GM18907 (cell line): ENCODE data around the gene PRRT4.

Source experiments
- ATAC-seq: cut with Tn5 transposase; IDR thresholded peaks from one replicate; pipeline ENCODE4 v1.9.1; 2021; ENCODE audit warnings: mild to moderate bottlenecking, moderate library complexity; ENCODE audit not compliant: unreplicated experiment

Gene PRRT4

GRCh38 chr7:128350708-128351295, 10.7 kb downstream of the PRRT4 start:
- ATAC-seq: no peak

GRCh38 chr7:128349466-128349825, 12.0 kb downstream of the PRRT4 start:
- ATAC-seq: no peak

GRCh38 chr7:128347647-128348097, 13.8 kb downstream of the PRRT4 start:
- ATAC-seq: no peak

- no peak for ATAC-seq
Measured at GRCh38 chr7:128344431-128344774, 17.1 kb downstream of the PRRT4 start.

GRCh38 chr7:128343554-128344430, 17.7 kb downstream of the PRRT4 start, which contains the start of gene RBM28:
Gene RBM28 (minus strand): TSS chr7:128343908. CDS start chr7:128343793, 115 bp downstream.
- peak; percentile 94 for ATAC-seq

- ATAC-seq: no peak
Measured at GRCh38 chr7:128341733-128342132, 19.8 kb downstream of the PRRT4 start.

- no peak for ATAC-seq
Measured at GRCh38 chr7:128335730-128336129, 25.8 kb downstream of the PRRT4 start.

- ATAC-seq: no peak
Measured at GRCh38 chr7:128324368-128324680, 37.2 kb downstream of the PRRT4 start.

- ATAC-seq: no peak
Measured at GRCh38 chr7:128323459-128324367, 37.8 kb downstream of the PRRT4 start.

GRCh38 chr7:128323040-128323439, 38.5 kb downstream of the PRRT4 start:
- no peak for ATAC-seq

GRCh38 chr7:128322040-128322643, 39.3 kb downstream of the PRRT4 start:
- ATAC-seq: peak; percentile 57

- no peak for ATAC-seq
Measured at GRCh38 chr7:128321044-128321422, 40.5 kb downstream of the PRRT4 start.

- no peak for ATAC-seq
Measured at GRCh38 chr7:128318691-128319090, 42.8 kb downstream of the PRRT4 start.

- no peak for ATAC-seq
Measured at GRCh38 chr7:128311013-128311412, 50.5 kb downstream of the PRRT4 start.

GRCh38 chr7:128310499-128310898, 51.0 kb downstream of the PRRT4 start:
- ATAC-seq: no peak

GRCh38 chr7:128309976-128310375, 51.5 kb downstream of the PRRT4 start:
- no peak for ATAC-seq

- ATAC-seq: no peak
Measured at GRCh38 chr7:128309124-128309523, 52.4 kb downstream of the PRRT4 start.

GRCh38 chr7:128307061-128307460, 54.4 kb downstream of the PRRT4 start:
- no peak for ATAC-seq

GRCh38 chr7:128304212-128304611, 57.3 kb downstream of the PRRT4 start:
- no peak for ATAC-seq

GRCh38 chr7:128303643-128304042, 57.8 kb downstream of the PRRT4 start:
- ATAC-seq: no peak

- ATAC-seq: no peak
Measured at GRCh38 chr7:128303133-128303532, 58.4 kb downstream of the PRRT4 start.
